Measurements from ENCODE around the gene ZBTB8OS. TPM values are rescaled to one million over a fixed set of nuclear protein-coding genes. Genes with fewer than 3 reads are reported as not detected.

Gene ZBTB8OS
- total RNA-seq, 3 donors from 2014 or later (not counting 1 experiment from before 2014, with no cell fraction given) = 46.1 to 62.2 (median 55.6) TPM

GRCh38 chr1:32627596-32628162 lies 22.7 kb downstream of the ZBTB8OS start:
- peak overlapping the region; percentile 13 for H3K4me3 ChIP-seq (ENCODE audit: low read length)
- H3K36me3 ChIP-seq (ENCODE audit: control insufficient read depth, insufficient read depth, low read length) = peaks cover 8% of the 10 kb centered on the region
- peaks cover 4% of the 10 kb centered on the region for H3K36me3 Mint-ChIP-seq
- TF ChIP-seq, protein P1, sequence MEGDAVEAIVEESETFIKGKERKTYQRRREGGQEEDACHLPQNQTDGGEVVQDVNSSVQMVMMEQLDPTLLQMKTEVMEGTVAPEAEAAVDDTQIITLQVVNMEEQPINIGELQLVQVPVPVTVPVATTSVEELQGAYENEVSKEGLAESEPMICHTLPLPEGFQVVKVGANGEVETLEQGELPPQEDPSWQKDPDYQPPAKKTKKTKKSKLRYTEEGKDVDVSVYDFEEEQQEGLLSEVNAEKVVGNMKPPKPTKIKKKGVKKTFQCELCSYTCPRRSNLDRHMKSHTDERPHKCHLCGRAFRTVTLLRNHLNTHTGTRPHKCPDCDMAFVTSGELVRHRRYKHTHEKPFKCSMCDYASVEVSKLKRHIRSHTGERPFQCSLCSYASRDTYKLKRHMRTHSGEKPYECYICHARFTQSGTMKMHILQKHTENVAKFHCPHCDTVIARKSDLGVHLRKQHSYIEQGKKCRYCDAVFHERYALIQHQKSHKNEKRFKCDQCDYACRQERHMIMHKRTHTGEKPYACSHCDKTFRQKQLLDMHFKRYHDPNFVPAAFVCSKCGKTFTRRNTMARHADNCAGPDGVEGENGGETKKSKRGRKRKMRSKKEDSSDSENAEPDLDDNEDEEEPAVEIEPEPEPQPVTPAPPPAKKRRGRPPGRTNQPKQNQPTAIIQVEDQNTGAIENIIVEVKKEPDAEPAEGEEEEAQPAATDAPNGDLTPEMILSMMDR (IDR thresholded peaks at IDR 0.05) = no peak
- DNase-seq (peak; percentile 51 to 65), ATAC-seq (peak; percentile 88 to 91 (median 89))
- intact Hi-C loops (cut with micrococcal nuclease) = loop anchor here (1.0 to 10.0 kb wide), 2 partner anchors 23 to 167 kb away; partner anchors contain the start of gene ZBTB8OS
- peaks cover 28% of the 10 kb centered on the region for H3K4me1 ChIP-seq (ENCODE audit: control insufficient read depth, insufficient read depth, low read length)
- no peaks in the 10 kb centered on the region for H3K9me3 Mint-ChIP-seq
- H3K27me3 Mint-ChIP-seq (ENCODE audit: low read depth in 2 of 2) = no peaks in the 10 kb centered on the region
- peak overlapping the region; percentile 73 for H3K27ac ChIP-seq (ENCODE audit: low read length)
- H3K4me1 Mint-ChIP-seq = peaks cover 31 to 33% of the 10 kb centered on the region in 2 donors
- H3K4me3 Mint-ChIP-seq = peak overlapping the region; percentile 92
- H3K9me3 ChIP-seq (ENCODE audit: control insufficient read depth, insufficient read depth, low read length) = no peaks in the 10 kb centered on the region
- no peaks in the 10 kb centered on the region for H3K27me3 ChIP-seq (ENCODE audit: control insufficient read depth, insufficient read depth, low read length)
- peak overlapping the region; percentile 93 to 99 for H3K27ac Mint-ChIP-seq
- WGBS (ENCODE audit: insufficient coverage) = 25% methylated on average over 11 of the region's 11 CpGs

DNA sequence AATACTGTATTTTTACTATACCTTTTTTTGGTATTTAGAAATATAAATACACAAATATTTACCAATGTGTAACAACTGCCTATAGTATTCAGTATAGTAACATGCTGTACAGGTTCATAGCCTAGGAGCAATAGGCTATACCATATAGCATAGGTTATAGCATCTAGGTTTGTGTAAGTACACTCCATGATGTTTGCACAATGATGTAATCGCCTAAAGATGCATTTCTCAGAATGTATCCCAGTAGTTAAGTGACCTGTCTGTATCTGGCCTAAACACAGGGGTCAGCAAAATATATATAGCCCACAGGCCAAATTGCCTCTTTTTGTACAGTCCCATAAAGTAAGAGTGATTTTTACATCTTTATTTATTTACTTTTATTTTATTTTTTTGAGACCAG lies 24.2 kb downstream of the ZBTB8OS start:
- Mint-ChIP-seq H3K9me3 (no peaks in the 10 kb centered on the region), H3K27ac (peak overlapping the region in 1 of 2 donors; percentile 93), H3K36me3 (no peaks in the 10 kb centered on the region), H3K4me1 (peaks cover 39 to 43% of the 10 kb centered on the region in 2 donors), H3K4me3 (no peak overlapping the region), H3K27me3 (ENCODE audit: low read depth in 2 of 2) (no peaks in the 10 kb centered on the region)
- intact Hi-C loops (cut with micrococcal nuclease) = loop anchor here (10.0 kb wide), 1 partner anchor 169 kb away; no protein-coding TSS in a partner anchor
- 100% methylated on average over 1 of the region's 1 CpG for WGBS (ENCODE audit: insufficient coverage)
- Histone ChIP-seq H3K4me1 (ENCODE audit: control insufficient read depth, insufficient read depth, low read length) (peaks cover 28% of the 10 kb centered on the region), H3K4me3 (ENCODE audit: low read length) (no peak overlapping the region), H3K27me3 (ENCODE audit: control insufficient read depth, insufficient read depth, low read length) (no peaks in the 10 kb centered on the region), H3K9me3 (ENCODE audit: control insufficient read depth, insufficient read depth, low read length) (no peaks in the 10 kb centered on the region), H3K36me3 (ENCODE audit: control insufficient read depth, insufficient read depth, low read length) (peaks cover 2% of the 10 kb centered on the region), H3K27ac (ENCODE audit: low read length) (no peak overlapping the region)
- ATAC-seq (no peak), DNase-seq (no peak)
- TF ChIP-seq, protein P1 (IDR thresholded peaks at IDR 0.05) = no peak

GRCh38 chr1:32623775-32624174 lies 26.6 kb downstream of the ZBTB8OS start:
- H3K4me3 Mint-ChIP-seq = peak overlapping the region; percentile 32
- intact Hi-C loops (cut with micrococcal nuclease) = loop anchor here (10.0 kb wide), 1 partner anchor 171 kb away; no protein-coding TSS in a partner anchor
- H3K9me3 Mint-ChIP-seq = no peaks in the 10 kb centered on the region
- H3K27me3 ChIP-seq (ENCODE audit: control insufficient read depth, insufficient read depth, low read length) = no peaks in the 10 kb centered on the region
- H3K9me3 ChIP-seq (ENCODE audit: control insufficient read depth, insufficient read depth, low read length) = no peaks in the 10 kb centered on the region
- H3K36me3 ChIP-seq (ENCODE audit: control insufficient read depth, insufficient read depth, low read length) = peaks cover 2% of the 10 kb centered on the region
- TF ChIP-seq, protein P1 (IDR thresholded peaks at IDR 0.05) = no peak
- H3K4me1 Mint-ChIP-seq = peaks cover 39 to 43% of the 10 kb centered on the region in 2 donors
- peaks cover 26% of the 10 kb centered on the region for H3K4me1 ChIP-seq (ENCODE audit: control insufficient read depth, insufficient read depth, low read length)
- H3K36me3 Mint-ChIP-seq = no peaks in the 10 kb centered on the region
- H3K27me3 Mint-ChIP-seq (ENCODE audit: low read depth in 2 of 2) = no peaks in the 10 kb centered on the region
- WGBS (ENCODE audit: insufficient coverage) = 20% methylated on average over 4 of the region's 5 CpGs
- H3K27ac ChIP-seq (ENCODE audit: low read length) = no peak overlapping the region
- no peak overlapping the region for H3K4me3 ChIP-seq (ENCODE audit: low read length)
- DNase-seq (peak in 1 of 2 donors; percentile 29), ATAC-seq (no peak)
- peak overlapping the region; percentile 54 to 76 for H3K27ac Mint-ChIP-seq
